Transverse colon (tissue), 3 donors: ENCODE data around the gene TRPC6.

ENCODE experiments used
- EP300 ChIP-seq: sonication (generic); formaldehyde crosslinking; IDR thresholded peaks from one replicate; pipeline ENCODE4 v1.6.1; 2017; ENCODE audit warnings: antibody characterized with exemption, low read depth
- POLR2A ChIP-seq: fragments of 450-650 bp; IDR thresholded peaks from one replicate; pipeline ENCODE4 v1.6.1; 2016; ENCODE audit warnings: antibody characterized with exemption, mild to moderate bottlenecking, moderate library complexity
- POLR2AphosphoS5 ChIP-seq, 3 donors: sonication (generic); formaldehyde crosslinking; IDR thresholded peaks; one replicate each; pipeline ENCODE4 v1.6.1; 2016; ENCODE audit warnings: antibody characterized with exemption in 3 of 3

GRCh38 chr11:101444851-101445250, 139.0 kb downstream of the TRPC6 start:
- TF ChIP-seq POLR2AphosphoS5 (IDR thresholded peaks at IDR 0.05) = no peak
- TF ChIP-seq EP300 = no peak
- TF ChIP-seq POLR2A = no peak
